SK-N-SH (cell line): ENCODE measurements around the gene MED15.

Experiments used
- EP300 ChIP-seq, 2 experiments: IDR thresholded peaks; 2 replicates each; pipeline versions ENCODE4 v1.4.0 to v1.6.1; 2012; ENCODE audit warnings: borderline replicate concordance in 1 of 2, low read depth in 1 of 2, low read length in 1 of 2
- EZH2phosphoT487 ChIP-seq: fragments of 200-600 bp; sonication (generic); IDR thresholded peaks from 2 replicates; pipeline ENCODE4 v1.6.1; 2017; ENCODE audit warnings: low read depth, mixed run types, mild to moderate bottlenecking, antibody characterized with exemption, moderate library complexity, borderline replicate concordance
- GABPA ChIP-seq: IDR thresholded peaks from 2 replicates; pipeline ENCODE4 v1.4.0; 2012; ENCODE audit warnings: low read depth, mild to moderate bottlenecking
- JUND ChIP-seq: IDR thresholded peaks from 2 replicates; pipeline ENCODE4 v1.4.0; 2012
- NRF1 ChIP-seq: IDR thresholded peaks from 2 replicates; pipeline ENCODE4 v1.6.1; 2012; ENCODE audit warnings: low read depth, mild to moderate bottlenecking, low read length
- POLR2AphosphoS5 ChIP-seq: IDR thresholded peaks from 2 replicates; pipeline ENCODE4 v1.6.1; 2012; ENCODE audit warnings: low read depth, low read length
- RCOR1 ChIP-seq: fragments of 150-350 bp; IDR thresholded peaks from 2 replicates; pipeline ENCODE4 v1.6.1; 2017; ENCODE audit warnings: antibody characterized with exemption, low read length
- TEAD4 ChIP-seq: IDR thresholded peaks from 2 replicates; pipeline ENCODE4 v1.4.0; 2012; ENCODE audit warnings: mild to moderate bottlenecking, borderline replicate concordance; ENCODE audit not compliant: insufficient read depth
- TF ChIP-seq, protein P1 (sequence below): IDR thresholded peaks from 2 replicates; pipeline ENCODE4 v1.4.0; 2012; ENCODE audit warnings: low read depth
- TF ChIP-seq, protein P2 (sequence below): fragments of 150-350 bp; IDR thresholded peaks from 2 replicates; pipeline ENCODE4 v1.6.1; 2017; ENCODE audit warnings: antibody characterized with exemption, low read length, low read depth, borderline replicate concordance
- TF ChIP-seq, protein P3 (sequence below): fragments of 200-600 bp; sonication (generic); IDR thresholded peaks from 2 replicates; pipeline ENCODE4 v1.6.1; 2017; ENCODE audit warnings: antibody characterized with exemption, mild to moderate bottlenecking, moderate library complexity

DNA sequence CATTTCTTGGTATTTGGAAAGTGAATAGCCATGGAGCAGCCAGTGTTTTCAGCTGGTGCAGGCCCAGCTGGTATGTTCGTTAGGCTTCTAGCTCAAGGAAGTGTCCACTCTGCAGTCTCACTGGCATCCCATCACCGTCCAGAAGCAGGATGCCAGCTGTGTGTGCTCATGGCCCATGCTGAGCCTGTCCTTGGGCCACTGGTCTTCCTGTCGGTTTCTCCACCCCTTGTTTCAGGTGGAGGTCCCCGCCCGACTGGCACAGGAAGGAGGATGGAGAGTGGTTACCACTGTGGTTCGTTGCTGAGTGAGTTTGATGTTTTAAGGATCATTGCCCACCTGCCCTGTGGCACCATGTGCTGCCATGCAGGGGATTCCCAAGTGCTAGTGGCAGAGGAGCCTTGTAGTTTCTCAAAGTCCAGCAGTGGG, 63.7 kb downstream of the MED15 start:
- TF ChIP-seq EZH2phosphoT487 (no peak), RCOR1 (no peak), GABPA (no peak), TEAD4 (no peak), EP300 (IDR thresholded peaks at IDR 0.05; ENCODE audit: borderline replicate concordance in 1 of 2, low read depth in 1 of 2, low read length in 1 of 2) (no peak), NRF1 (no peak), POLR2AphosphoS5 (no peak), JUND (no peak)
- TF ChIP-seq, protein P1, sequence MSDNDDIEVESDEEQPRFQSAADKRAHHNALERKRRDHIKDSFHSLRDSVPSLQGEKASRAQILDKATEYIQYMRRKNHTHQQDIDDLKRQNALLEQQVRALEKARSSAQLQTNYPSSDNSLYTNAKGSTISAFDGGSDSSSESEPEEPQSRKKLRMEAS: no peak
- TF ChIP-seq, protein P2, sequence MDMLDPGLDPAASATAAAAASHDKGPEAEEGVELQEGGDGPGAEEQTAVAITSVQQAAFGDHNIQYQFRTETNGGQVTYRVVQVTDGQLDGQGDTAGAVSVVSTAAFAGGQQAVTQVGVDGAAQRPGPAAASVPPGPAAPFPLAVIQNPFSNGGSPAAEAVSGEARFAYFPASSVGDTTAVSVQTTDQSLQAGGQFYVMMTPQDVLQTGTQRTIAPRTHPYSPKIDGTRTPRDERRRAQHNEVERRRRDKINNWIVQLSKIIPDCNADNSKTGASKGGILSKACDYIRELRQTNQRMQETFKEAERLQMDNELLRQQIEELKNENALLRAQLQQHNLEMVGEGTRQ: no peak
- TF ChIP-seq, protein P3, sequence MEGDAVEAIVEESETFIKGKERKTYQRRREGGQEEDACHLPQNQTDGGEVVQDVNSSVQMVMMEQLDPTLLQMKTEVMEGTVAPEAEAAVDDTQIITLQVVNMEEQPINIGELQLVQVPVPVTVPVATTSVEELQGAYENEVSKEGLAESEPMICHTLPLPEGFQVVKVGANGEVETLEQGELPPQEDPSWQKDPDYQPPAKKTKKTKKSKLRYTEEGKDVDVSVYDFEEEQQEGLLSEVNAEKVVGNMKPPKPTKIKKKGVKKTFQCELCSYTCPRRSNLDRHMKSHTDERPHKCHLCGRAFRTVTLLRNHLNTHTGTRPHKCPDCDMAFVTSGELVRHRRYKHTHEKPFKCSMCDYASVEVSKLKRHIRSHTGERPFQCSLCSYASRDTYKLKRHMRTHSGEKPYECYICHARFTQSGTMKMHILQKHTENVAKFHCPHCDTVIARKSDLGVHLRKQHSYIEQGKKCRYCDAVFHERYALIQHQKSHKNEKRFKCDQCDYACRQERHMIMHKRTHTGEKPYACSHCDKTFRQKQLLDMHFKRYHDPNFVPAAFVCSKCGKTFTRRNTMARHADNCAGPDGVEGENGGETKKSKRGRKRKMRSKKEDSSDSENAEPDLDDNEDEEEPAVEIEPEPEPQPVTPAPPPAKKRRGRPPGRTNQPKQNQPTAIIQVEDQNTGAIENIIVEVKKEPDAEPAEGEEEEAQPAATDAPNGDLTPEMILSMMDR: no peak
